A549 (cell line): ENCODE results near the gene SCRN1. TPM values are rescaled to one million over a fixed set of nuclear protein-coding genes. Genes with fewer than 3 reads are reported as not detected.

Experiments
- ATAC-seq, 2 experiments: fragments of 200-7000 bp in 1 of 2; fragments of >200 bp in 1 of 2; cut with Nextera tagmentation in 1 of 2; cut with Tn5 transposase in 1 of 2; 3 replicates each; pipeline versions ENCODE4 v1.8.0 to v1.9.1; 2018 to 2020; ENCODE audit warnings: mild to moderate bottlenecking in 1 of 2, moderate library complexity in 1 of 2
- CTCF ChIA-PET: fragments of 300-600 bp; sonication (Branson Sonifier 250); formaldehyde crosslinking; extraction: SDS; loops from one replicate; lab custom pipeline; 2021; ENCODE audit warnings: antibody characterized with exemption, inconsistent platforms; lab: Yijun Ruan, JAX
- POLR2A ChIA-PET: fragments of 350-600 bp; formaldehyde crosslinking; extraction: SDS; loops from one replicate; lab custom pipeline; 2021; ENCODE audit warnings: antibody characterized with exemption, inconsistent platforms; lab: Yijun Ruan, JAX
- DNase-seq, 2 experiments: peaks; one replicate each; pipeline versions ENCODE4 v3.0.0 to v3.0.0-alpha.2; 2011 to 2016; ENCODE audit warnings: low read depth in 1 of 2, low spot score in 1 of 2
- FAIRE-seq: peaks from 2 replicates; lab custom pipeline; 2011; peaks lifted over from hg19 to GRCh38; lab: Jason Lieb, UNC
- H3K27ac ChIP-seq, 2 experiments: fragments of >200 bp; sonication (Bioruptor Twin); formaldehyde crosslinking; 3 replicates each; pipeline ENCODE4 v1.5.1; 2016 to 2017
- H3K4me1 ChIP-seq: fragments of >200 bp; sonication (Bioruptor Twin); formaldehyde crosslinking; 3 replicates; pipeline ENCODE4 v1.6.1; 2016
- H3K4me2 ChIP-seq: fragments of >200 bp; sonication (Bioruptor Twin); formaldehyde crosslinking; 3 replicates; pipeline ENCODE4 v1.6.1; 2016
- H3K4me3 ChIP-seq: fragments of >200 bp; sonication (Bioruptor Twin); formaldehyde crosslinking; 3 replicates; pipeline ENCODE4 v1.5.1; 2016
- H3K9me3 ChIP-seq: fragments of >200 bp; sonication (Bioruptor Twin); formaldehyde crosslinking; 3 replicates; pipeline ENCODE4 v1.6.1; 2016
- CBX2 ChIP-seq: fragments of 200-600 bp; sonication (generic); IDR thresholded peaks from 2 replicates; pipeline ENCODE4 v1.6.1; 2016; ENCODE audit warnings: low read depth, mild to moderate bottlenecking, borderline replicate concordance
- CEBPB ChIP-seq, 2 experiments: fragments of >200 bp in 1 of 2; sonication (Bioruptor Twin) in 1 of 2; formaldehyde crosslinking in 1 of 2; IDR thresholded peaks; 2 replicates each; pipeline ENCODE4 v1.6.1; 2012 to 2016
- CHD2 ChIP-seq: fragments of 150-350 bp; IDR thresholded peaks from 2 replicates; pipeline ENCODE4 v1.6.1; 2014; ENCODE audit warnings: low read length; ENCODE audit not compliant: partially characterized antibody
- EHF ChIP-seq: fragments of 250-450 bp; sonication (Bioruptor Pico); IDR thresholded peaks from 2 replicates; pipeline ENCODE4 v1.5.0; 2020; ENCODE audit warnings: mild to moderate bottlenecking
- FOSL2 ChIP-seq, 2 experiments: fragments of 450-650 bp in 1 of 2; fragments of >200 bp in 1 of 2; sonication (Bioruptor Twin) in 1 of 2; formaldehyde crosslinking; IDR thresholded peaks; 2 replicates each; pipeline versions ENCODE4 v1.5.0 to v1.6.1; 2016 to 2020; ENCODE audit warnings: mild to moderate bottlenecking in 1 of 2, moderate library complexity in 1 of 2
- FOXS1 ChIP-seq: fragments of 250-450 bp; sonication (Bioruptor Pico); IDR thresholded peaks from 2 replicates; pipeline ENCODE4 v1.5.0; 2020; ENCODE audit warnings: mild to moderate bottlenecking, moderate library complexity
- GATA3 ChIP-seq: IDR thresholded peaks from 2 replicates; pipeline ENCODE4 v1.6.1; 2012; ENCODE audit warnings: borderline replicate concordance
- HES2 ChIP-seq: fragments of >200 bp; sonication (Bioruptor Twin); formaldehyde crosslinking; IDR thresholded peaks from 2 replicates; pipeline ENCODE4 v1.6.1; 2016
- HMGXB4 ChIP-seq: fragments of 250-450 bp; sonication (Bioruptor Pico); IDR thresholded peaks from 2 replicates; pipeline ENCODE4 v1.5.0; 2021; ENCODE audit warnings: mild to moderate bottlenecking, moderate library complexity, borderline replicate concordance
- JUN ChIP-seq, 2 experiments: fragments of >200 bp; sonication (Bioruptor Twin); formaldehyde crosslinking; IDR thresholded peaks; 2 replicates in 1 of 2; 3 replicates in 1 of 2; pipeline ENCODE4 v1.6.1; 2016 to 2017
- JUNB ChIP-seq: fragments of >200 bp; sonication (Bioruptor Twin); formaldehyde crosslinking; IDR thresholded peaks from 2 replicates; pipeline ENCODE4 v1.6.1; 2016
- KDM1A ChIP-seq: fragments of 200-600 bp; sonication (generic); IDR thresholded peaks from 2 replicates; pipeline ENCODE4 v1.6.1; 2016; ENCODE audit warnings: low read depth, mild to moderate bottlenecking
- KDM5A ChIP-seq: fragments of 200-600 bp; sonication (generic); IDR thresholded peaks from 2 replicates; pipeline ENCODE4 v1.6.1; 2016; ENCODE audit warnings: antibody characterized with exemption, mild to moderate bottlenecking
- MAZ ChIP-seq: fragments of 150-350 bp; IDR thresholded peaks from 2 replicates; pipeline ENCODE4 v1.6.1; 2014; ENCODE audit warnings: antibody characterized with exemption, low read depth, low read length, borderline replicate concordance
- MYC ChIP-seq: IDR thresholded peaks from 2 replicates; pipeline ENCODE4 v1.6.1; 2012; ENCODE audit warnings: mild to moderate bottlenecking, inconsistent platforms, low read length, improper control_type of control experiment, borderline replicate concordance
- NFE2L2 ChIP-seq: fragments of 150-350 bp; conservative IDR thresholded peaks from 2 replicates; pipeline ENCODE4 v1.6.1; 2014; ENCODE audit warnings: low read length
- NPAS2 ChIP-seq: fragments of 250-450 bp; sonication (Bioruptor Pico); IDR thresholded peaks from 2 replicates; pipeline ENCODE4 v1.8.0; 2022; ENCODE audit warnings: mild to moderate bottlenecking, moderate library complexity, borderline replicate concordance
- NR3C1 ChIP-seq: fragments of >200 bp; sonication (Bioruptor Twin); formaldehyde crosslinking; IDR thresholded peaks from 3 replicates; pipeline ENCODE4 v1.6.1; 2017
- PBX3 ChIP-seq: IDR thresholded peaks from 2 replicates; pipeline ENCODE4 v1.6.1; 2012
- POLR2A ChIP-seq: IDR thresholded peaks from 2 replicates; pipeline ENCODE4 v1.6.1; 2012; ENCODE audit warnings: mild to moderate bottlenecking, low read length
- RAD21 ChIP-seq, 2 experiments: fragments of >200 bp in 1 of 2; sonication (Bioruptor Twin) in 1 of 2; formaldehyde crosslinking in 1 of 2; IDR thresholded peaks in 1 of 2; conservative IDR thresholded peaks in 1 of 2; 2 replicates in 1 of 2; 3 replicates in 1 of 2; pipeline ENCODE4 v1.6.1; 2012 to 2018; ENCODE audit warnings: inconsistent platforms in 1 of 2
- RCOR1 ChIP-seq: fragments of 150-350 bp; IDR thresholded peaks from 2 replicates; pipeline ENCODE4 v1.6.1; 2014; ENCODE audit warnings: antibody characterized with exemption, low read length, low read depth
- RNF2 ChIP-seq: fragments of 200-600 bp; sonication (generic); IDR thresholded peaks from 2 replicates; pipeline ENCODE4 v1.6.1; 2016; ENCODE audit warnings: low read depth, mild to moderate bottlenecking, antibody characterized with exemption, moderate library complexity, borderline replicate concordance
- SMC3 ChIP-seq: fragments of >200 bp; sonication (Bioruptor Twin); formaldehyde crosslinking; IDR thresholded peaks from 3 replicates; pipeline ENCODE4 v1.6.1; 2018; ENCODE audit warnings: inconsistent platforms
- SREBF2 ChIP-seq: fragments of 450-650 bp; IDR thresholded peaks from 2 replicates; pipeline ENCODE4 v1.6.1; 2014; ENCODE audit warnings: mild to moderate bottlenecking, moderate library complexity
- TP53 ChIP-seq: fragments of 250-450 bp; sonication (Bioruptor Pico); IDR thresholded peaks from 2 replicates; pipeline ENCODE4 v1.5.0; 2021; ENCODE audit warnings: mild to moderate bottlenecking, moderate library complexity
- WGBS: methylation state at CpG from one replicate; pipeline ENCODE4 v1.1.6; 2017; ENCODE audit errors: missing lambda C conversion rate; 5-methylcytosine and 5-hydroxymethylcytosine counted together
- polyA plus RNA-seq, 4 experiments: library from polyadenylated mRNA; depleted of rRNA in 3 of 4; stranded (reverse); fragments of >200 nt; fragmentation: RNase III in 1 of 4; extraction: RNeasy Plus Mini Kit Qiagen cat#74134 plus additional on column Dnase treatment in 1 of 4; gene quantifications; 2 replicates in 3 of 4; 3 replicates in 1 of 4; pipeline ENCODE4 v1.2.3, GENCODE V29; 2011 to 2017

The SCRN1 gene
- polyA plus RNA-seq, 2 of the 4 experiments (the other 2 are of a cell fraction), result 49.7 to 88.9 TPM

- DNase-seq, result no peak
- no peak for ATAC-seq
- CTCF ChIA-PET, result no interaction called here
- no peak overlapping the region for H3K27ac ChIP-seq
- no peak for TF ChIP-seq NR3C1
- TF ChIP-seq TP53 (CRISPR knock-in tag), result no peak
- no peak for TF ChIP-seq RCOR1
- TF ChIP-seq GATA3, result no peak
- no peak for TF ChIP-seq HMGXB4
- TF ChIP-seq CEBPB (IDR thresholded peaks at IDR 0.05), result no peak
- TF ChIP-seq KDM1A, result no peak
- no peak for TF ChIP-seq RNF2
- no peak for TF ChIP-seq MAZ
- no peak for TF ChIP-seq RAD21 (conservative IDR thresholded peaks at IDR 0.05 in 1 of 2, IDR thresholded peaks at IDR 0.05 in 1 of 2)
- TF ChIP-seq FOXS1, result no peak
- no peak for FAIRE-seq
- POLR2A ChIA-PET, result no interaction called here
- H3K4me2 ChIP-seq, result no peak overlapping the region
- no peaks in the 10 kb centered on the region for H3K9me3 ChIP-seq
- WGBS, result 96% methylated on average over 6 of the region's 6 CpGs
- H3K4me3 ChIP-seq, result no peak overlapping the region
- H3K4me1 ChIP-seq, result peaks cover 23% of the 10 kb centered on the region; the same call in 2 of the 3 replicates
These were observed 33.9 kb upstream of the SCRN1 start for GRCh38 chr7:30023524-30023923.

- CTCF ChIA-PET, result no interaction called here
- H3K4me2 ChIP-seq, result no peak overlapping the region
- no peak overlapping the region for H3K27ac ChIP-seq
- POLR2A ChIA-PET, result no interaction called here
- no peak overlapping the region for H3K4me3 ChIP-seq
- peaks cover 23% of the 10 kb centered on the region; the same call in 2 of the 3 replicates for H3K4me1 ChIP-seq
- no peak for FAIRE-seq
- TF ChIP-seq NPAS2 (CRISPR knock-in tag) (no peak), FOSL2 (IDR thresholded peaks at IDR 0.05) (no peak), FOSL2 (CRISPR knock-in tag; IDR thresholded peaks at IDR 0.05) (no peak), MYC (no peak), JUN (IDR thresholded peaks at IDR 0.05) (no peak), EHF (no peak), SREBF2 (no peak), HES2 (no peak), NFE2L2 (no peak), PBX3 (no peak), CHD2 (no peak)
- no peak for DNase-seq
- no peaks in the 10 kb centered on the region for H3K9me3 ChIP-seq
- no peak for ATAC-seq
These were observed 33.4 kb upstream of the SCRN1 start for GRCh38 chr7:30022991-30023390.

GRCh38 chr7:30020535-30020934 is 30.9 kb upstream of the SCRN1 start:
- 81% methylated on average over 1 of the region's 1 CpG for WGBS
- ATAC-seq, result no peak
- Histone ChIP-seq H3K27ac (no peak overlapping the region), H3K4me3 (no peak overlapping the region), H3K4me2 (no peak overlapping the region; the same call in 2 of the 3 replicates), H3K9me3 (no peaks in the 10 kb centered on the region), H3K4me1 (peaks cover 21% of the 10 kb centered on the region; the same call in 2 of the 3 replicates)
- POLR2A ChIA-PET, result no interaction called here
- CTCF ChIA-PET, result no interaction called here
- no peak for FAIRE-seq
- TF ChIP-seq CHD2 (no peak), JUNB (no peak), HMGXB4 (no peak), FOXS1 (no peak), POLR2A (no peak), NPAS2 (CRISPR knock-in tag) (no peak), NFE2L2 (no peak), PBX3 (no peak), KDM5A (no peak), SMC3 (no peak), CBX2 (no peak)
- DNase-seq, result no peak
